Tongue (tissue), 2 donors: Measurements from ENCODE around the gene KCNQ5. TPM values are rescaled to one million over a fixed set of nuclear protein-coding genes. Genes with fewer than 3 reads are reported as not detected.
"Not testable (repeated sequence)": the region's sequence is repeated elsewhere in the genome, so short reads cannot be mapped to it uniquely, and the experiment has no call there.

Experiments
- DNase-seq: peaks from one replicate; pipeline ENCODE4 v3.0.0-alpha.2; 2015
- total RNA-seq: library from RNA; depleted of rRNA; stranded (reverse); fragments of >200 nt; gene quantifications from one replicate; pipeline ENCODE4 v1.2.3, GENCODE V29; 2014

KCNQ5 gene
- total RNA-seq = 6.5 TPM

- DNase-seq = peak; percentile 23
Measured at GRCh38 chr6:72621291-72622093, at the start of gene KCNQ5. Gene KCNQ5 (plus strand): TSS chr6:72622064.

GRCh38 chr6:72579865-72580264, 42.0 kb upstream of the KCNQ5 start:
- no peak for DNase-seq

- DNase-seq = peak; percentile 61
Measured at GRCh38 chr6:72580281-72580940, 41.5 kb upstream of the KCNQ5 start.

- not testable (repeated sequence) for DNase-seq
Measured at GRCh38 chr6:72580950-72581349, 40.9 kb upstream of the KCNQ5 start.

- DNase-seq = no peak
Measured at GRCh38 chr6:72588155-72588554, 33.7 kb upstream of the KCNQ5 start.

GRCh38 chr6:72589096-72589495, 32.8 kb upstream of the KCNQ5 start:
- peak; percentile 45 for DNase-seq

- DNase-seq = no peak
Measured at GRCh38 chr6:72595812-72596211, 26.1 kb upstream of the KCNQ5 start.

- DNase-seq = peak; percentile 36
Measured at GRCh38 chr6:72616406-72617015, 5.4 kb upstream of the KCNQ5 start.

GRCh38 chr6:72617721-72618120, 4.1 kb upstream of the KCNQ5 start:
- DNase-seq = no peak

- DNase-seq = peak; percentile 66
Measured at GRCh38 chr6:72619883-72620696, 1.8 kb upstream of the KCNQ5 start.

- DNase-seq = no peak
Measured at GRCh38 chr6:72620871-72621290, 983 bp upstream of the KCNQ5 start.

GRCh38 chr6:72622094-72622940, 453 bp downstream of the KCNQ5 start:
- DNase-seq = peak; percentile 62

GRCh38 chr6:72623808-72624207, 1.9 kb downstream of the KCNQ5 start:
- DNase-seq = peak; percentile 36

- DNase-seq = peak; percentile 23
Measured at GRCh38 chr6:72624557-72625160, 2.8 kb downstream of the KCNQ5 start.

- no peak for DNase-seq
Measured at GRCh38 chr6:72626126-72626525, 4.3 kb downstream of the KCNQ5 start.

GRCh38 chr6:72627539-72627938, 5.7 kb downstream of the KCNQ5 start:
- no peak for DNase-seq

- DNase-seq = no peak
Measured at GRCh38 chr6:72631480-72631879, 9.6 kb downstream of the KCNQ5 start.

- DNase-seq = no peak
Measured at GRCh38 chr6:72635636-72636035, 13.8 kb downstream of the KCNQ5 start.

GRCh38 chr6:72636215-72636614, 14.4 kb downstream of the KCNQ5 start:
- DNase-seq = no peak

- DNase-seq = no peak
Measured at GRCh38 chr6:72636786-72637185, 14.9 kb downstream of the KCNQ5 start.
